HepG2 (cell line): ENCODE data around the gene NYNRIN. TPM values are rescaled to one million over a fixed set of nuclear protein-coding genes. Genes with fewer than 3 reads are reported as not detected.

Source experiments
- FOXK2 ChIP-seq: fragments of 450-650 bp; IDR thresholded peaks from 2 replicates; pipeline ENCODE4 v1.6.1; 2016
- FOXO4 ChIP-seq: sonication (generic); formaldehyde crosslinking; conservative IDR thresholded peaks from 2 replicates; pipeline ENCODE4 v1.8.1; 2023; ENCODE audit warnings: missing genetic modification reagents
- FOXP1 ChIP-seq, 2 experiments: fragments of 450-650 bp in 1 of 2; IDR thresholded peaks; 2 replicates each; pipeline ENCODE4 v1.6.1; 2017 to 2018; ENCODE audit warnings: antibody characterized with exemption in 1 of 2
- KDM5A ChIP-seq: fragments of 200-600 bp; sonication (generic); IDR thresholded peaks from 2 replicates; pipeline ENCODE4 v1.7.0; 2018; ENCODE audit warnings: antibody characterized with exemption, mild to moderate bottlenecking, low read length, borderline replicate concordance
- SP140L ChIP-seq: sonication (generic); formaldehyde crosslinking; IDR thresholded peaks from 2 replicates; pipeline ENCODE4 v1.4.0; 2020; ENCODE audit warnings: missing genetic modification reagents, borderline replicate concordance
- ZBTB10 ChIP-seq: sonication (generic); formaldehyde crosslinking; IDR thresholded peaks from 2 replicates; pipeline ENCODE4 v1.4.0; 2020; ENCODE audit warnings: missing genetic modification reagents, borderline replicate concordance
- ZKSCAN1 ChIP-seq: fragments of 150-350 bp; IDR thresholded peaks from 2 replicates; pipeline ENCODE4 v1.6.1; 2014; ENCODE audit warnings: low read length
- ZNF281 ChIP-seq: sonication (generic); formaldehyde crosslinking; IDR thresholded peaks from 2 replicates; pipeline ENCODE4 v1.4.0; 2020; ENCODE audit warnings: missing genetic modification reagents, borderline replicate concordance
- ZNF512 ChIP-seq: sonication (generic); formaldehyde crosslinking; IDR thresholded peaks from 2 replicates; pipeline ENCODE4 v1.4.0; 2020; ENCODE audit warnings: mild to moderate bottlenecking, missing genetic modification reagents
- ZNF512B ChIP-seq: sonication (generic); formaldehyde crosslinking; IDR thresholded peaks from 2 replicates; pipeline ENCODE4 v1.5.1; 2020; ENCODE audit warnings: missing genetic modification reagents, mild to moderate bottlenecking, borderline replicate concordance
- ZNF549 ChIP-seq: sonication (generic); formaldehyde crosslinking; IDR thresholded peaks from 2 replicates; pipeline ENCODE4 v1.5.0; 2020; ENCODE audit warnings: missing genetic modification reagents
- ZNF639 ChIP-seq: conservative IDR thresholded peaks from 2 replicates; pipeline ENCODE4 v1.6.1; 2018; ENCODE audit warnings: missing genetic modification reagents
- ZNF724P ChIP-seq: sonication (generic); formaldehyde crosslinking; IDR thresholded peaks from 2 replicates; pipeline ENCODE4 v1.8.0; 2022; ENCODE audit warnings: missing genetic modification reagents, borderline replicate concordance
- ZSCAN12 ChIP-seq: sonication (generic); formaldehyde crosslinking; IDR thresholded peaks from 2 replicates; pipeline ENCODE4 v1.9.0; 2021; ENCODE audit warnings: mild to moderate bottlenecking, missing genetic modification reagents
- polyA plus RNA-seq, 8 experiments: library from polyadenylated mRNA; depleted of rRNA in 3 of 8; stranded (reverse) in 7 of 8; unstranded in 1 of 8; fragments of >200 nt; fragmentation: Illumina TruSeq in 4 of 8; extraction: Trizol in 4 of 8; gene quantifications; 2 replicates each; pipeline versions ENCODE4 v1.2.1 to v1.2.3, GENCODE V29; 2011 to 2016; ENCODE audit warnings: low read depth in 4 of 8, missing spikeins in 1 of 8, mixed read lengths in 1 of 8; ENCODE audit not compliant: insufficient read depth in 1 of 8
- total RNA-seq, 5 experiments: library from RNA; depleted of rRNA; stranded (reverse); fragments of >200 nt; fragmentation: Illumina TruSeq; extraction: Trizol; gene quantifications; 2 replicates each; pipeline ENCODE4 v1.2.3, GENCODE V29; 2016; ENCODE audit warnings: low read depth in 1 of 5

Gene NYNRIN
- total and polyA plus RNA-seq, 2 of the 13 experiments (the other 11 are each of a cell fraction or from before 2014, with no cell fraction given), result 0.63 to 1.1 TPM

GRCh38 chr14:24426150-24426911, 27.5 kb downstream of the NYNRIN start (continued):
- 0 out of 2 replicates have a peak, but pooled peaks have one; percentile 39 for TF ChIP-seq ZBTB10 (CRISPR knock-in tag)
- TF ChIP-seq ZNF512, result no peak
- 0 out of 2 replicates have a peak, but pooled peaks have one; percentile 15 for TF ChIP-seq FOXP1 (IDR thresholded peaks at IDR 0.05)
- TF ChIP-seq FOXP1 (CRISPR knock-in tag; IDR thresholded peaks at IDR 0.05), result no peak
- peak; percentile 45 for TF ChIP-seq ZNF549
- 0 out of 2 replicates have a peak, but pooled peaks have one; percentile 17 for TF ChIP-seq KDM5A
- no peak for TF ChIP-seq ZNF724P (CRISPR knock-in tag)
- TF ChIP-seq ZNF512B (CRISPR knock-in tag), result peak; percentile 76; the same call in 1 of the 2 replicates
- 0 out of 2 replicates have a peak, but pooled peaks have one; percentile 52 for TF ChIP-seq FOXK2
- TF ChIP-seq ZNF639 (CRISPR knock-in tag), result no peak
- no peak for TF ChIP-seq ZSCAN12
- no peak for TF ChIP-seq SP140L (CRISPR knock-in tag)
- 0 out of 2 replicates have a peak, but pooled peaks have one; percentile 67 for TF ChIP-seq FOXO4 (CRISPR knock-in tag)
- no peak for TF ChIP-seq ZNF281 (CRISPR knock-in tag)
- peak; percentile 31; the same call in 1 of the 2 replicates for TF ChIP-seq ZKSCAN1
- TF ChIP-seq, all 625 proteins: peak for 24
